Inflammatory macrophage treated with lipopolysaccharide for 1 hour (primary cell): ENCODE results near the gene ZC3H12C.
A peak's percentile ranks its signal among the peaks of the same experiment; 100 is the strongest.

Experiments used
- DNase-seq, 2 donors: peaks; one replicate each; pipeline ENCODE4 v3.0.0-alpha.2; 2020 to 2022

The ZC3H12C gene

DNA sequence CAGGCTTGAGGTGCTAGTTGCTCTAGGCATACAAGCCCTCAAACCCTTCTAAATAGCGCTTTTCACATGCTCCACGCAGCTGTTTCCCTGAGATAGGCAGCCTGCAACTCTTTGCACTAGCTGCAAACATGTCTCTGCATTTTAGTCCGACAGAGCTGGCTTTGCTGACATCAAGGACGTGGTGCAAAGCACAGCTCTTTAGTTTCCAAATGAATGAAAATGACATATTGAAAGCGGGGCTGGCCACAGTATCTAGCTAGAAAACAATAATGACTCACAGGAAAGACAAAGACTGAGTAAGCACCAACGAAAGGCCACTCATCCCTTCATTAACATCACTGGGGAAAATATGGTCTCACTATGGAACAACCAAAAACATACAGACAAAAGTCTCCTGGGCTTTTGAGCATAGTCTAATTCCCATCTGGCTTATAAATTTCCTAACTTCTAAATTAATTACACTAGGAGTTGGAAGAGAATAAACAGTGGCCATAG lies 15.3 kb upstream of the ZC3H12C start:
- no peak for DNase-seq

DNA sequence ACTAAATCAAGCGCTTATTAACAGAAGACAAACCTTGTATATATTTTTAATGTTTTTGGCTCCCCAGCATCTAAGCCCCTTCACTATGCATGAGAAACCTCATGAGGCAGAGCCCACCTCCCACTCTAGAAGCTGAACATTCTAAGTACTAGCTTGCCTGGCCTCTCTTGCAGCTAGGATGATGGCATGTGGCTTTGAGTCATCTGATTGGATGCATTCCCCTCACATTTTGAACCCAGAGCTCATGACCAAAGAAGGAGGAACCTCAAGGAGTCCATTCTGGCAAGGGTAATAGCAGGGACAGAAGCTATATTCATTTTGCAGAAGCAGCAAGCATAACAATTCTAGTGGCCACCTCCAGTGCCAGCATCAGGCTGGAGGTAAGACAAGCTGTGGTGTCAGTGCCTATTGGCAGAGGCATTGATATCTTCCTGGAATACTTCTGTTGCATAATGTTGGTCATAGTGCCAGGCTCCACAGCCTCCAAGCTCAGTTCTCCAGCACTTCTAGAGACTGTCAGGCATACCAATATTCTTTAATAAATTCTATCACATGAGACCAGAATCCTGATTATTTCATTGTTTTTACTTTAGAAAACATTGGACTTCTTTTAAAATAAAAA lies 14.2 kb upstream of the ZC3H12C start:
- DNase-seq, result no peak

DNA sequence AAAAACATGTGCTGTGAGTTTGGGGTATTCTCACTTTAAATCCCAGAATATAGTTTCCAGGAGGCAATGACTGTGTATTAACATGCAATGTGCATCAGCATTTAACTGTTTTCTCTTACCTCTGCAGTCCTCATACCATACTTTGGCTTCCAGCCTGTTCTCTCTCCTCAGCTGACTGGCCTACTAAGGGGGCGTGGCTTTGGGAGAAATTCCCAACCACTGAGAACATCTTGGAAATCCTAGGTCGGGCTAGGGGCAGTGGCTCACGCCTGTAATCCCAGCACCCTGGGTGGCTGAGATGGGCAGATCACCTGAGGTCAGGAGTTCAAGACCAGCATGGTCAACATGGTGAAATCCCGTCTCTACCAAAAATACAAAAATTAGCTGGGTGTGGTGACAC lies 13.5 kb upstream of the ZC3H12C start:
- no peak for DNase-seq

DNA sequence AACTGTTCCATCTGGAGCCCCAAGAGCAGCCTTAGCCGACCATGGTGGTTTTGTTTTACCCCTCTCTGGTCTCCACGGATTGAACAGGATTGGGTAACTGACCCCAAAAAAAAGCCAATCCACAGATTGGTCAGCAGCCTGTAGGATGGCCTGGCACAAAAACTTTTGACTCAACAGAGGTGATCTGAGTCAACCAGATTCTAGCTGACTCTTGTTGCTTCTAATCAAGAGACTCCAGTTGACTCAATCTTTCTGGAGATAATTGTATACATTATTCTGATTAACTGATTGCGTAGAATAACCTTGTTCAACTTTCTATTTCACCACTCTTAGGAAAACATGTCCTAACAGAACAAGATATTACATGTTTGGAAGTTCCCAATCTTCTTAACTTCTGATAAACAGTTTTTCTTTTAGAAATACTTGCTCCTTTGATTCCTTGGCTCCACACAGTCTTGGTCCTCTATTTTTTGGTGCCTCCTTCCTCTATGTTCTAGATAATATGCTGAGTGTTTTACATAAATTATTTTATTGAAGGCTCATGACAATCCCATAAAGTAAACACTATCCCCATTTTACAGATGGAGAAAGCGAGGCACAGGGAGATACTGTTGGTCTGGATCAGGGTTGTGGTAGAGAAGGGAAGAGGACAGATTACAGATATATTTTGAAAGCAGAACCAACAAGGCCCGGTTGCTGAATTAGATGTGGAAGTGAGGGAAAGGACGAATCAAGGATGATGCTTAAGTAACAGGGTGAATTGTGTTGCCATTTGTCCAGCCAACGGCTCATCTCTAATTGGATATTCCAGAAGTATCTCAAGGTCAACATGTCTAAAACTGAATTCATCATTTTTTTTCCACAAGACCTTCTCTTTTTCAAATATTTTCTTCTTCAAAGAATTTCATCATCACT lies 11.5 kb upstream of the ZC3H12C start:
- DNase-seq, result peak; percentile 71 to 82

- DNase-seq, result no peak
These were observed 10.3 kb upstream of the ZC3H12C start for GRCh38 chr11:110082899-110083298.

- DNase-seq, result no peak
These were observed 7.8 kb upstream of the ZC3H12C start for GRCh38 chr11:110085255-110085838.

DNA sequence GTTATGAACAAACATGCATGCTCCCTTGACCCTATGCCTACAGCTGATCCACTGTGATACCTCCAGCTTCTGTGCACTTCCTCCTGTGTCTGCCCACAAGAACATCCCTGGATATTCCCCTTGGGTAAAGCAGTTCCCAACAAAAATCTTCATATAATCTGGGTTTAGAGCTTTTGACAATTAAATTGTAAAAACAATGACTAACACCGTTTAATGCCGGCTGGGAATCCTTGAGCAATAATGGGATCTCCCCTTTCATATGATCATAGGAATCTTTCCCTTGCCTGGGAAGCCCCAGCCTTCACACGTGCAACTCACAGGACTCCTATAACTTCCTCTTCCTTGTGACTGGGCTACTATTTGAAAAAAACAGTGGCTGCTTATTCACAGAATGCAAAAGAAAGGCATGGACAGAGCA lies 6.3 kb upstream of the ZC3H12C start:
- DNase-seq, result peak; percentile 96 to 98

- DNase-seq, result peak; percentile 66 to 77
These were observed 5.2 kb upstream of the ZC3H12C start for GRCh38 chr11:110087812-110088534.

- DNase-seq, result no peak
These were observed 4.5 kb upstream of the ZC3H12C start for GRCh38 chr11:110088535-110089344.

DNA sequence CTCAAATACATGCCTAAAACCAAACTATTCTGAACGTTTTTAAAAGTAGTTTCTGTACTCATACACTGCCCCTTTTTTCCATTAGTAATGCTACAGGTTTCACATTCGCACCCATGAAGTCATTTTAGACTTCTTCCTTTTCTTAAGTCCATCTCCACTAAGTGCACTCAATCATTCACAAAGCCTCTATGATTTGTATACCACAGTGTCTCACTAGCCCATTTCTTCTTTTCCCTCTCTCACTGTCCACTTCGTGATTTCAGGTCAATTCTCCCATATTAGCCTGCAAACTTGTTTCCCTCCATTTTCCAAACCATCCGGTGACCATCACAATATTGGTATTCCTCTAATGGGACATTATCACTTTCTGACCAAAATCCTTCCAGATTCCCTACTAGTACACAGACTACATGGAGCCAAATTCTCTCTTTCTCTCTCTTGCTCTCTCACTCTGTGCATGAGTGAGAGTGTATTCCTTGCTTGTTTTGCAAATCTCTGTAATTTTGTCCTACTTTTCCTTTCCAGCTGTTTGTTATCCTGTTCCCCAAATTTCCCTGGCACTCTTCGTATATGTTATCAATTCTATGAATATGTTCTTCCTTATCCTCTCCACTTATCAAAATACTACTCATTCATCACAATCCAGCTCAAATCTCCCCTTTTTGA lies 3.4 kb upstream of the ZC3H12C start:
- no peak for DNase-seq

- DNase-seq, result no peak
These were observed 2.6 kb upstream of the ZC3H12C start for GRCh38 chr11:110090466-110091026.

GRCh38 chr11:110092111-110092514 lies 1.1 kb upstream of the ZC3H12C start:
- DNase-seq, result peak in 1 of 2 donors; percentile 41

DNA sequence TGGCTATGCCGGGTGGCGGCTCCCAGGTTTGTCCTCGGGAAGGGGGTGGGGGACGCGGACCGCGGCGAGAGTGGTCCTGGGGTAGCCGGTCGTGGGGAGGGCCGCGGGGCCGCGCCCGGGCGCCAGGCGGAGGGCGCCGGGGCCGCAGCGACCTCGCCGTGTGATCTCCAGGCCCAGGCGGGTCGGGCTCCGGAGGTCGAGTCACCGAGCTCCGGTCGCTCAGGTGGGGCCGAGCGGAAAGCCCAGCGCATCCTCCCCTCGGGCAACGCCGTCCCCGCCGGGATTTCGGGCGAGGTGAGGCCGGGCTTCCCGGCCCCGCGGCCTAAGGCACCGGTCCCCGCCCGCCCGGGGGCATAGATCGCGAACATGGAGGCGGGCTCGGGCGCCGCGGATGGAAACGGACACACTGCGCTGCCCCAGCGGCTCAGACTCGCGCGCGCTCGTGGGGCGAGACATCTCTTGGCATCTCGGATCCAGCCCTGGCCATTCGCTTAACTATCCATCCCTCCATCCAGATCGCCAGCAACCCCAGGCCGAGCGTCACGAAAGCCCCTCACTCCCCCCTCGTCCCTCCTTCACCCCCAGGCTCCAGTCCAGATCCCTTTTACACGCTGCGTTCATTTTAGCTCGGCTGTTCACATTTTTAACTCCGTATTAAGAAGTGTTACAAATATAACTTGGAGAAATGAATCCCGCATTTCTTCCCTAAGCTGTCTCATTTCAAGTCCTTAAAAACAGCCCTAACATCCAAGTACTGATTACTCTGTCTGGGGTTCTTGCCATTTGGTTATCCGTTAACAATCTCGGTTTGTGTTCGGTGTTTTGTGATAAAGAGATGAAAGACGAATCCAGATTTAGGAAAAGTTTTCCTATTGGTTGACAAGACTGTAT lies 460 bp downstream of the ZC3H12C start:
- DNase-seq, result peak in 1 of 2 donors; percentile 51

DNA sequence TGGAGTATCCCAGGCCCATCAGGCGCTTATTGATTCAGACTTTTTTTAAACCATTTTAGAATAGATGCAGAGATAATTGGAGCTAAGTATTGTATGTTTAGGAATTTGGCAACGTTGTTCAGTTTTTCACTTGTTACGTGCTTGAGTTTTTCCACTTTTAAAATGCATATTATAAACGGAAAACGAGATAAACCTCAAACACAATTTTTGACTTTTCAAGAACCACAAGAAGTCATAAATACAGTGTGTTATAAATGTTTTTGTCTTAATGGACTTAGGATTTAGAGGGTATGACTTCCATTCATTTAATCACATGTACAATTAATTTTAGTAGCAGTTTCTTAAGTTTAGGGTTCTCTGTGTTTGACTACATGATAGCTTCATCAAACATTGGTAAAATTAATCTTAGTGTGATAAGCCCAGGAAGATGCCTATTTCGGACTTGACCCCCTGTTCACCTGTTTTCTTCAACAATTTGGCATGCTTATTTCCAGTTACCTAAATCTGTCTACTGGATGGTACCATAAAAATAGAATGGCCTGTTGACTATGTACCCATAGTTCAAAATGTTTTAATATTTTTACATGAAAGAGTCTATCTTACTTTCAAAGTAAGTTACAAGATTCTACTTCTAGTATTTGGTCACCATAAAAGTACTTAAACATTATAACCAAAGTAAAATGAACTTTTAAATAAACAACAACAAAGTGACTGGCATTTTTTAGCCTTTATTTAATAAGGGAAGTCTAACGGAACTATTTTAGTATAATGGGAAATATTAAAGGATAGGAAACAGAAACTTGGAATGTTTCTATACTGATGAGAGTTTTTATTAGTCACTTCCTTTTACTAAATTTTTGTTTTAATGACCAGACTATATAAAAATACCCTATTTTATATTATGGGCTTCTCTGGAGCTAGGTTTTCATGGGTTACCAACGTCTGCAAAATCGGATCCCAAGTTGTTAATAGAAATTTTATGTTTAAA lies 1.4 kb downstream of the ZC3H12C start:
- DNase-seq, result no peak

GRCh38 chr11:110095554-110095953 lies 2.4 kb downstream of the ZC3H12C start:
- peak; percentile 62 to 74 for DNase-seq

DNA sequence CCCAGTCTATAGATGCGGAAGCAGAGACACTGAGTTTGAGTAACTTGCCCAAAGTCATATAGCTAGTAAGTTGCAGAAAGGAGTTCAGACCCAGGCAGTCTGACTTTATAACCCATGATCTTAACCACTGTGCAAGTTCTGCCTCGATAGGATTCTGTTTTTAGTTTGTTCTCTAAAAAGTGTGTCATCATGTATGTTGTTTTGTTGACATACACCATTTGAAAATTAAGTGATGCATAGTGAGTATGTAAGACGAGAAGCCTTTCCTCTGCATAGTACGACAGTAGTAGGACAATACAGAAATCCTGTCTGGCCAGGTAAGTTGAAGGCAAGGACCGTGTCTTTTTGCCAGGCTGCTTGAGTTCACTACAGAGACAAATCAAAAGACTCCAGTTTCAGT lies 3.3 kb downstream of the ZC3H12C start:
- no peak for DNase-seq

DNA sequence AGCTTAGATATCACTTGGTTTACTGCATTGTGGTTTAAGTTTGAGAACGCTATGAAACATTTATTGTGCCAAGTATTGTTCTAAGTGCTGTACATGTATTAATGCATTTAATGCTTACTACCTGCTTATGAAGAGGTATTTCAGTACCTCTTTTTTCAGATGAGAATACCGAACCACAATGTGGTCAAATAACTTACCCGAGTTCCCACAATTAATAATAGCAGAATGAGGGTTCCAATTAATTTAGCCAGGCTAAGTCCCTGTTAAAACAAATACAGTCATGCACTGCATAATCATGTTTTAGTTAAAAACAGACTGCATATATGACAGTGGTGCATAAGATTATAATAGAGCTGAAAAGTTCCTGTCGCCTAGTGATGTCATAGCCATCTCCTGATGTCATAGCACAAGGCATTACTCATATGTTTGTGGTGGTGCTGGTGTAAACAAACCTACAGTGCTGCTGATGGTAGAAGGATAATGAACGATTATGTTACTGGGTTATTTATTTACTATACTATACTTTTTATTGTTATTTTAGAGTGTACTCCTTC lies 4.3 kb downstream of the ZC3H12C start:
- DNase-seq, result no peak

- DNase-seq, result peak; percentile 53 to 78
These were observed 5.5 kb downstream of the ZC3H12C start for GRCh38 chr11:110098645-110099044.
